Astrocyte (in vitro differentiated cells and primary cell): ENCODE measurements around the gene RNF113A. TPM values are rescaled to one million over a fixed set of nuclear protein-coding genes. Genes with fewer than 3 reads are reported as not detected.

Source experiments
- DNase-seq: peaks from one replicate; pipeline ENCODE4 v3.0.0-alpha.2; 2010; ENCODE audit warnings: low read depth
- FAIRE-seq: peaks from 2 replicates; lab custom pipeline; 2011; peaks lifted over from hg19 to GRCh38; lab: Jason Lieb, UNC
- H2AFZ ChIP-seq: 2 replicates; pipeline ENCODE4 v1.6.0; 2012; ENCODE audit warnings: low read depth, low read length, inconsistent platforms
- H3K27ac ChIP-seq: 2 replicates; pipeline ENCODE4 v1.5.1; 2011; ENCODE audit warnings: low read depth, low read length, inconsistent platforms
- H3K27me3 ChIP-seq: 2 replicates; pipeline ENCODE4 v1.6.0; 2011; ENCODE audit warnings: low read length, inconsistent platforms; ENCODE audit not compliant: insufficient read depth
- H3K36me3 ChIP-seq: 2 replicates; pipeline ENCODE4 v1.5.1; 2011; ENCODE audit warnings: low read length, inconsistent platforms; ENCODE audit not compliant: insufficient read depth
- H3K4me1 ChIP-seq: 2 replicates; pipeline ENCODE4 v1.5.1; 2011; ENCODE audit warnings: low read length, inconsistent platforms; ENCODE audit not compliant: insufficient read depth
- H3K4me2 ChIP-seq: 2 replicates; pipeline ENCODE4 v1.6.0; 2012; ENCODE audit warnings: low read length, inconsistent platforms
- H3K4me3 ChIP-seq: 2 replicates; pipeline ENCODE4 v1.5.1; 2011; ENCODE audit warnings: low read depth, mild to moderate bottlenecking, low read length, inconsistent platforms; ENCODE audit not compliant: insufficient read depth
- H3K79me2 ChIP-seq: 2 replicates; pipeline ENCODE4 v1.6.0; 2012; ENCODE audit warnings: mild to moderate bottlenecking, low read length, inconsistent platforms; ENCODE audit not compliant: insufficient read depth
- H3K9ac ChIP-seq: 2 replicates; pipeline ENCODE4 v1.6.0; 2012; ENCODE audit warnings: mild to moderate bottlenecking, low read length, inconsistent platforms
- H3K9me3 ChIP-seq: 2 replicates; pipeline ENCODE4 v1.5.1; 2012; ENCODE audit warnings: low read depth, mild to moderate bottlenecking, low read length, inconsistent platforms; ENCODE audit not compliant: insufficient read depth
- H4K20me1 ChIP-seq: 2 replicates; pipeline ENCODE4 v1.6.0; 2012; ENCODE audit warnings: low read length, inconsistent platforms; ENCODE audit not compliant: insufficient read depth
- H3K27ac Mint-ChIP-seq: one replicate; pipeline ENCODE4 v1.8.0; 2021; ENCODE audit warnings: mild to moderate bottlenecking, mixed read lengths; ENCODE audit not compliant: unreplicated experiment
- H3K27me3 Mint-ChIP-seq: one replicate; pipeline ENCODE4 v1.8.0; 2021; ENCODE audit warnings: low read depth, mixed read lengths; ENCODE audit not compliant: unreplicated experiment
- H3K36me3 Mint-ChIP-seq: one replicate; pipeline ENCODE4 v1.8.0; 2021; ENCODE audit warnings: low read depth, mixed read lengths; ENCODE audit not compliant: unreplicated experiment
- H3K4me1 Mint-ChIP-seq: one replicate; pipeline ENCODE4 v1.8.0; 2021; ENCODE audit warnings: low read depth, mixed read lengths; ENCODE audit not compliant: unreplicated experiment
- H3K4me3 Mint-ChIP-seq: one replicate; pipeline ENCODE4 v1.8.0; 2021; ENCODE audit warnings: mild to moderate bottlenecking, moderate library complexity, mixed read lengths; ENCODE audit not compliant: unreplicated experiment
- H3K9me3 Mint-ChIP-seq: one replicate; pipeline ENCODE4 v1.8.0; 2021; ENCODE audit warnings: mild to moderate bottlenecking, mixed read lengths; ENCODE audit not compliant: unreplicated experiment
- EZH2 ChIP-seq: IDR thresholded peaks from 2 replicates; pipeline ENCODE4 v1.6.1; 2012; ENCODE audit warnings: mild to moderate bottlenecking, low read length, inconsistent platforms; ENCODE audit not compliant: insufficient read depth
- total RNA-seq: library from RNA; stranded (reverse); gene quantifications from 2 replicates; pipeline ENCODE4 v1.2.1, GENCODE V29; 2021
- TF ChIP-seq, protein P1 (sequence below): IDR thresholded peaks from 2 replicates; pipeline ENCODE4 v1.5.1; 2011; ENCODE audit warnings: low read depth, mild to moderate bottlenecking, inconsistent platforms, low read length, moderate library complexity; ENCODE audit not compliant: insufficient read depth

Gene RNF113A
- total RNA-seq, 1 donor from 2014 or later, result 16.3 TPM

DNA sequence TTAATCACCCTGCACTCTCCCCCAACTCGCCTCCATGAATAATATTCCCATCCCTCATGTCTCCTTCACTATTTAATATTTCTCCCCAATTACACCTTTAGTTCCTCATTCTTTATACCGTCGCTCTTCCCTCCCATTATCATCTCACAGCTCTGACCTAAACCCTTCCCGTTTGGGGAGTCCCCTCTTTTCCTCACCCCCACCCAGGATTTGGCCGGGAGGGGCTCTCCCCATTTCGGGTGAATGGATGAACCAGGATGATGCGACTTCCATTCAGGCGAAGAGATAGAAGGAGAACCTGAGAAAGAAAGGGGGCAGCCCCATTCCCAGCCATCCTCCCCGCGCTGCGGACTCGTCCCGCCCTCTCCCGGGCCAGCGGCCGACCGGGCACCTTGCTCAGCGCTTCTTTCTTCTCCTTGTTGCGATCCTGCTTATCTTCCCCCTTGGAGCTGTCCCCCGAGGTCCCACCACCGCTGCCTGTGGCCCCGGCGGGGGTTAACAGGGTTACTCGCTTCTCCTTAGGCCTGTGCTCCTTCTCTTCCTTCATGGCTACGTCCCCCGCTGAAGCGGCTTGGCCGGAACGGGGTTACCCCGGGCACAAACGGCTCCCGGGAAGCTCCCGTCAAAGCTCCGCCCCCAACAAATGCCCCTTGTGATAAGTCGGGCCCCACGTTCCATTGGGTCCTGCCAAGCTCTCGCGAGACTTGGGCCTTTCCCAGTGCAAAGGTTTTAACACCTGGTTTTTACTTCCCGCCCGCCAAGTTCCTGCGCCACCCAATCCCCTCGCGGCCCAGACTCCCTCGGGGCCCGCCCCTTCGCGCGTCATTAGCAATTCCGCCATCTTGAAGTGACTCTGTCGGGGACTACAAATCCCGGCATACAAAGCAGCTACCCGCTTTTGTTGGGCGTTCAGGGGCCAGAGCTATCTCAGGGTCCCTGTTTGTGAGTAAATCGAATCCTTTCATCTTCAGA lies 18.9 kb downstream of the RNF113A start, which contains the start of gene UPF3B:
TSS of gene UPF3B (minus strand) at position 582 of the 972 bp plus-strand sequence. CDS start at position 547, 35 bp downstream.
- Mint-ChIP-seq H3K27me3 (no peaks in the 10 kb centered on the region), H3K36me3 (no peaks in the 10 kb centered on the region), H3K4me1 (peaks cover 1% of the 10 kb centered on the region), H3K9me3 (no peaks in the 10 kb centered on the region), H3K4me3 (peak within 1 kb of the TSS; percentile 98), H3K27ac (peak within 1 kb of the TSS; percentile 87)
- Histone ChIP-seq H3K9me3 (no peaks in the 10 kb centered on the region), H3K27ac (peak within 1 kb of the TSS; percentile 89), H4K20me1 (no peaks in the 10 kb centered on the region), H3K4me1 (no peaks in the 10 kb centered on the region), H3K9ac (peak within 1 kb of the TSS; percentile 97), H3K4me3 (peak within 1 kb of the TSS; percentile 87), H3K4me2 (peak within 1 kb of the TSS; percentile 93), H3K27me3 (no peaks in the 10 kb centered on the region), H3K79me2 (peaks cover 15% of the 10 kb centered on the region), H2AFZ (peak within 1 kb of the TSS; percentile 85), H3K36me3 (no peaks in the 10 kb centered on the region)
- no peak for TF ChIP-seq EZH2
- TF ChIP-seq, protein P1, sequence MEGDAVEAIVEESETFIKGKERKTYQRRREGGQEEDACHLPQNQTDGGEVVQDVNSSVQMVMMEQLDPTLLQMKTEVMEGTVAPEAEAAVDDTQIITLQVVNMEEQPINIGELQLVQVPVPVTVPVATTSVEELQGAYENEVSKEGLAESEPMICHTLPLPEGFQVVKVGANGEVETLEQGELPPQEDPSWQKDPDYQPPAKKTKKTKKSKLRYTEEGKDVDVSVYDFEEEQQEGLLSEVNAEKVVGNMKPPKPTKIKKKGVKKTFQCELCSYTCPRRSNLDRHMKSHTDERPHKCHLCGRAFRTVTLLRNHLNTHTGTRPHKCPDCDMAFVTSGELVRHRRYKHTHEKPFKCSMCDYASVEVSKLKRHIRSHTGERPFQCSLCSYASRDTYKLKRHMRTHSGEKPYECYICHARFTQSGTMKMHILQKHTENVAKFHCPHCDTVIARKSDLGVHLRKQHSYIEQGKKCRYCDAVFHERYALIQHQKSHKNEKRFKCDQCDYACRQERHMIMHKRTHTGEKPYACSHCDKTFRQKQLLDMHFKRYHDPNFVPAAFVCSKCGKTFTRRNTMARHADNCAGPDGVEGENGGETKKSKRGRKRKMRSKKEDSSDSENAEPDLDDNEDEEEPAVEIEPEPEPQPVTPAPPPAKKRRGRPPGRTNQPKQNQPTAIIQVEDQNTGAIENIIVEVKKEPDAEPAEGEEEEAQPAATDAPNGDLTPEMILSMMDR, result no peak
- peak; percentile 60 for FAIRE-seq
- DNase-seq, result peak; percentile 95

DNA sequence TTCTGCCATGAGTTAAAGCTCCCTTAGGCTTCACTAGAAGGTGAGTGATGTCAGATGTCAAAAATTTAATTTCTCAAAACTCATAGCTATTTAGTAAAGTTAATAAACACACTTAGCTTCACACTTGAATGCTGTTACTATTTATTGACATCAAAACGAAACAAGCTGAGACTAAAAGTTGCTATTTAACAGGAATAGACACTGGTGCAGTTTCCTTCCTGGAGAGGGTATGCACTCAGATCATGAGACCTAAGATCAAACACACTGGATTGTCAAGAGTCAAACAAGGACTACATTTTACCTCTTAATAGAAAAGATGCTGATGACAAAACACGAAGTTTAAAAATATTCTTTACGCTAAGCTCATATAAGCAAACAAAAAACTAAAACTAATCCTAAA lies 37.6 kb downstream of the RNF113A start:
- Mint-ChIP-seq H3K36me3 (peaks cover 7% of the 10 kb centered on the region), H3K9me3 (no peaks in the 10 kb centered on the region), H3K4me1 (no peaks in the 10 kb centered on the region), H3K4me3 (no peak overlapping the region), H3K27ac (no peak overlapping the region), H3K27me3 (no peaks in the 10 kb centered on the region)
- H3K27me3 ChIP-seq, result no peaks in the 10 kb centered on the region
- DNase-seq (no peak), FAIRE-seq (no peak)
- H3K27ac ChIP-seq, result no peak overlapping the region
- TF ChIP-seq, protein P1, result no peak
- TF ChIP-seq EZH2, result no peak
- H2AFZ ChIP-seq, result no peak overlapping the region
- H3K9me3 ChIP-seq, result no peaks in the 10 kb centered on the region
- no peak overlapping the region for H3K4me2 ChIP-seq
- H3K36me3 ChIP-seq, result peaks cover 11% of the 10 kb centered on the region
- H3K9ac ChIP-seq, result no peak overlapping the region
- no peak overlapping the region for H3K4me3 ChIP-seq
- no peaks in the 10 kb centered on the region for H3K4me1 ChIP-seq
- H4K20me1 ChIP-seq, result no peaks in the 10 kb centered on the region
- no peaks in the 10 kb centered on the region for H3K79me2 ChIP-seq

DNA sequence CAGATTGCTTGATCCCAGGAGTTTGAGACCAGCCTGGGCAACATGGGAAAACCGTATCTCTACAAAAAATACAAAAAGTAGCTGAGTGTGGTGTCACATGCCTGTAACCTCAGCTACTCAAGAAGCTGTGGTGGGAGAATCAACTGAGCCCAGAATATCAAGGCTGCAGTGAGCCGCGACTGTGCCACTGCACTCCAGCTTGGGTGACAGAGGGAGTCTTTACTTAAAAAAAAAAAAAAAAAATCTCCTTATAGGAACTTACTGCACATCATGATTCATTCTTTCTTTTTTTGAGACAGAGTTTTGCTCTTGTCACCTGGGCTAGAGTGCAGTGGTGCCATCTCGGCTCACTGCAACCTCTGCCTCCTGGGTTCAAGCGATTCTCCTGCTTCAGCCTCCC lies 43.1 kb downstream of the RNF113A start:
- no peaks in the 10 kb centered on the region for H3K9me3 Mint-ChIP-seq
- no peak overlapping the region for H3K4me3 ChIP-seq

More for the DNA sequence above, 43.1 kb downstream of the RNF113A start:
- H3K4me3 Mint-ChIP-seq, result no peak overlapping the region
- Histone ChIP-seq H3K9me3 (no peaks in the 10 kb centered on the region), H3K4me2 (no peak overlapping the region), H2AFZ (no peak overlapping the region), H3K27ac (no peak overlapping the region), H4K20me1 (no peaks in the 10 kb centered on the region), H3K4me1 (no peaks in the 10 kb centered on the region), H3K79me2 (no peaks in the 10 kb centered on the region), H3K27me3 (no peaks in the 10 kb centered on the region), H3K36me3 (peaks cover 2% of the 10 kb centered on the region), H3K9ac (no peak overlapping the region)
- no peak for TF ChIP-seq EZH2
- TF ChIP-seq, protein P1, result no peak
- H3K4me1 Mint-ChIP-seq, result no peaks in the 10 kb centered on the region
- no peak for DNase-seq
- no peaks in the 10 kb centered on the region for H3K27me3 Mint-ChIP-seq
- H3K36me3 Mint-ChIP-seq, result no peaks in the 10 kb centered on the region
- no peak overlapping the region for H3K27ac Mint-ChIP-seq
- FAIRE-seq, result no peak
